ENCODE data around the gene NIPAL3.
"Not testable (repeated sequence)": the region's sequence is repeated elsewhere in the genome, so short reads cannot be mapped to it uniquely, and the experiment has no call there.

Gene NIPAL3

GRCh38 chr1:24517898-24518297 is 102.3 kb downstream of the NIPAL3 start:
- DNase-seq (ENCODE audit: low read depth): no peak

DNA sequence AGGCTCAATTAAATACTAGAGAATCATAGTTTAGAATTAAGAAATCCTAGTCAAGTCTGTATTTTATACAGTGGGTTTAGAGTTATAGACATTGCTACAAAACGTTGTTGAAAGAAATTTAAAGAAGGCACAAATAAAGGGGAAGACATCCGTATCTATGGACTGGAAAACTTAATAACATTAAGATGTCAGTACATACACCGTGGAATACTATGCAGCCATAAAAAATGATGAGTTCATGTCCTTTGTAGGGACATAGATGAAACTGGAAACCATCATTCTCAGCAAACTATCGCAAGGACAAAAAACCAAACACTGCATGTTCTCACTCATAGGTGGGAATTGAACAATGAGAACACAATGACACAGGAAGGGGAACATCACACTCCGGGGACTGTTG is 104.7 kb downstream of the NIPAL3 start:
- not testable (repeated sequence) for DNase-seq (ENCODE audit: low read depth)

All from stimulated activated CD4-positive, alpha-beta T cell treated with anti-CD3 and anti-CD28 coated beads, Interleukin-2, amount 100 ng/mL, for 4 hours (primary cell).